Measurements from ENCODE around the gene RPF1.

RPF1 gene

DNA sequence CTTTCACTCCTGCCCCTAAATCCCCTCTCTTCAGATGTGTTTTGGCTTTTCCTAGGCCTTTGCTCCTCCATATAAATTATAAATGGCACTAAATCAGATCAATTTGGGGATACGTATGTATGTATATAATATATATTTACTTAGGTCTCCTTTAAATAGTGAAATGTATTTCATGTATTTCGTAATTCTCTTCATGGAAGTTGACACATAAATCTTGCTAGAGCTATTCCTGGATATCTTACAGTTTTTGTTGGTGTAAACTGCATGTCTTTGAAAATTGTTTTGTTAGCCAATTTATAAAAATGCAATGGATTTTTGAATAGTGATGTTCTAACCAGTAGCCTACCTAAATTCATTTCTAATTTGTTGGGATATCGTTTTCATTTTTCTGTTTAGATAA, 9.0 kb downstream of the RPF1 start:
- no peak overlapping the region for H2AFZ ChIP-seq (ENCODE audit: low read depth, low read length)
- ATAC-seq (ENCODE audit: insufficient read depth, low read depth) = no peak
- no peak overlapping the region for H3K27ac ChIP-seq (ENCODE audit: low read length)

DNA sequence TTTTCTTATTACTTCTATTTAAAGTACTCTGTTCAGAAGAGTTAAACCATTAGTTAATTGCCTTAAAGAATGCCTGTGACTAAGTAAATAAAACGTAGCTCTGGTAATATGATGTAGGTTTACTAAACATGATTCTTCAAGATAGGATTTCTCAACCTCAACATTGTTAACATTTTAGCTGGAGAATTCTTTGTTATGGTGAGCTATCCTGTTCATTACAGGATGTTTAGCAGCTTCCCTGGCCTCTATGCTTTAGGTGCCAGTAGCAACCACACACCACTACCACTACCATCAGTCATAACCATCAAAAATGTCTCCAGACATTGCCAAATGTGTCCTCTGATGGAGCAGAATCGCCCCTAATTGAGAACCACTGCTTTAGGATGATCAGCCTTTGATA, 10.7 kb downstream of the RPF1 start:
- Histone ChIP-seq H3K27me3 (ENCODE audit: insufficient read depth, low read length, poor library complexity) (no peaks in the 10 kb centered on the region), H3K9ac (ENCODE audit: low read depth, low read length) (no peak overlapping the region), H3K4me2 (ENCODE audit: insufficient read depth, low read length) (no peak overlapping the region), H3K4me1 (ENCODE audit: insufficient read depth, low read length) (no peaks in the 10 kb centered on the region; the same call in 1 of the 2 replicates), H3K27ac (ENCODE audit: low read length) (no peak overlapping the region), H2AFZ (ENCODE audit: low read depth, low read length) (no peak overlapping the region), H3K9me3 (ENCODE audit: insufficient read depth, low read length, severe bottlenecking) (no peaks in the 10 kb centered on the region), H3K4me3 (ENCODE audit: low read depth in 1 of 2, low read length in 2 of 2) (no peak overlapping the region), H4K20me1 (ENCODE audit: insufficient read depth, low read length) (peaks cover 12% of the 10 kb centered on the region), H3K79me2 (ENCODE audit: insufficient read depth, low read length) (peaks cover 38% of the 10 kb centered on the region), H3K36me3 (ENCODE audit: insufficient read depth, low read length) (peaks cover 83% of the 10 kb centered on the region)
- no peak for DNase-seq
- ATAC-seq (ENCODE audit: insufficient read depth, low read depth) = no peak
- TF ChIP-seq, protein P1, sequence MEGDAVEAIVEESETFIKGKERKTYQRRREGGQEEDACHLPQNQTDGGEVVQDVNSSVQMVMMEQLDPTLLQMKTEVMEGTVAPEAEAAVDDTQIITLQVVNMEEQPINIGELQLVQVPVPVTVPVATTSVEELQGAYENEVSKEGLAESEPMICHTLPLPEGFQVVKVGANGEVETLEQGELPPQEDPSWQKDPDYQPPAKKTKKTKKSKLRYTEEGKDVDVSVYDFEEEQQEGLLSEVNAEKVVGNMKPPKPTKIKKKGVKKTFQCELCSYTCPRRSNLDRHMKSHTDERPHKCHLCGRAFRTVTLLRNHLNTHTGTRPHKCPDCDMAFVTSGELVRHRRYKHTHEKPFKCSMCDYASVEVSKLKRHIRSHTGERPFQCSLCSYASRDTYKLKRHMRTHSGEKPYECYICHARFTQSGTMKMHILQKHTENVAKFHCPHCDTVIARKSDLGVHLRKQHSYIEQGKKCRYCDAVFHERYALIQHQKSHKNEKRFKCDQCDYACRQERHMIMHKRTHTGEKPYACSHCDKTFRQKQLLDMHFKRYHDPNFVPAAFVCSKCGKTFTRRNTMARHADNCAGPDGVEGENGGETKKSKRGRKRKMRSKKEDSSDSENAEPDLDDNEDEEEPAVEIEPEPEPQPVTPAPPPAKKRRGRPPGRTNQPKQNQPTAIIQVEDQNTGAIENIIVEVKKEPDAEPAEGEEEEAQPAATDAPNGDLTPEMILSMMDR (IDR thresholded peaks at IDR 0.05; ENCODE audit: borderline replicate concordance, extremely low read depth, low read length, poor library complexity, severe bottlenecking) = no peak
- TF ChIP-seq EZH2 (IDR thresholded peaks at IDR 0.05; ENCODE audit: borderline replicate concordance, low read depth, low read length, severe bottlenecking) = no peak

More for the DNA sequence above, 9.0 kb downstream of the RPF1 start:
- no peak for DNase-seq
- H3K9me3 ChIP-seq (ENCODE audit: insufficient read depth, low read length, severe bottlenecking) = no peaks in the 10 kb centered on the region
- no peaks in the 10 kb centered on the region; the same call in 1 of the 2 replicates for H3K4me1 ChIP-seq (ENCODE audit: insufficient read depth, low read length)
- peaks cover 52% of the 10 kb centered on the region for H3K79me2 ChIP-seq (ENCODE audit: insufficient read depth, low read length)
- TF ChIP-seq, protein P1 (IDR thresholded peaks at IDR 0.05; ENCODE audit: borderline replicate concordance, extremely low read depth, low read length, poor library complexity, severe bottlenecking) = no peak
- TF ChIP-seq EZH2 (IDR thresholded peaks at IDR 0.05; ENCODE audit: borderline replicate concordance, low read depth, low read length, severe bottlenecking) = no peak
- no peak overlapping the region for H3K9ac ChIP-seq (ENCODE audit: low read depth, low read length)
- no peak overlapping the region for H3K4me3 ChIP-seq (ENCODE audit: low read depth in 1 of 2, low read length in 2 of 2)
- H3K36me3 ChIP-seq (ENCODE audit: insufficient read depth, low read length) = peaks cover 82% of the 10 kb centered on the region
- H4K20me1 ChIP-seq (ENCODE audit: insufficient read depth, low read length) = peaks cover 12% of the 10 kb centered on the region
- H3K4me2 ChIP-seq (ENCODE audit: insufficient read depth, low read length) = no peak overlapping the region
- no peaks in the 10 kb centered on the region for H3K27me3 ChIP-seq (ENCODE audit: insufficient read depth, low read length, poor library complexity)

DNA sequence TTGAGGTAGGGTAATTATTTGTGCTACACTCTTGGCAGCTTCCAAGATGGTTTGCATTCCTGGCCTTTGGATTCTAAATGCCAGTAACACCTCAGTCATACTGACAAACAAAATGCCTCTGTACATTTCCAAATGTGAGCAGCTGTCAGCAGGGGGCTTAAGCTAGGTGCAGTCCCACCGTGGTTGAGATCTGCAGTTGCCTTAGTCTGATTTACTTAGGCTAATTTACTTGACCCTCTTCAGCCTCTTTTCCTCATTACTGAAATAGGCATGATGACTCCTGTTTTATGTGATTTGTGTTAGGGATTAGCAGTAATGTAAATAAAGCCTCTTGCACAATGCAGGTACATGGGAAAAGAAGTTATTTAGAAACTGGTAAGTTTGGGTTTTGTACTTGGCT, 13.7 kb downstream of the RPF1 start:
- Histone ChIP-seq H3K9me3 (ENCODE audit: insufficient read depth, low read length, severe bottlenecking) (no peaks in the 10 kb centered on the region), H3K9ac (ENCODE audit: low read depth, low read length) (no peak overlapping the region), H3K4me3 (ENCODE audit: low read depth in 1 of 2, low read length in 2 of 2) (no peak overlapping the region), H4K20me1 (ENCODE audit: insufficient read depth, low read length) (peaks cover 2% of the 10 kb centered on the region; the same call in 1 of the 2 replicates), H3K27ac (ENCODE audit: low read length) (no peak overlapping the region), H2AFZ (ENCODE audit: low read depth, low read length) (no peak overlapping the region), H3K27me3 (ENCODE audit: insufficient read depth, low read length, poor library complexity) (no peaks in the 10 kb centered on the region), H3K4me1 (ENCODE audit: insufficient read depth, low read length) (no peaks in the 10 kb centered on the region), H3K36me3 (ENCODE audit: insufficient read depth, low read length) (peaks cover 94% of the 10 kb centered on the region), H3K79me2 (ENCODE audit: insufficient read depth, low read length) (peaks cover 12% of the 10 kb centered on the region; the same call in 1 of the 2 replicates), H3K4me2 (ENCODE audit: insufficient read depth, low read length) (no peak overlapping the region)
- ATAC-seq (ENCODE audit: insufficient read depth, low read depth) (no peak), DNase-seq (no peak)
- TF ChIP-seq EZH2 (IDR thresholded peaks at IDR 0.05; ENCODE audit: borderline replicate concordance, low read depth, low read length, severe bottlenecking) = no peak
- TF ChIP-seq, protein P1 (IDR thresholded peaks at IDR 0.05; ENCODE audit: borderline replicate concordance, extremely low read depth, low read length, poor library complexity, severe bottlenecking) = no peak

All from DND-41 (cell line).